Stimulated activated CD4-positive, alpha-beta T cell treated with anti-CD3 and anti-CD28 coated beads, Interleukin-2, amount 100 ng/mL, for 48 hours (primary cell): ENCODE results near the gene CD3G.
A peak's percentile ranks its signal among the peaks of the same experiment; 100 is the strongest.
"Not testable (repeated sequence)": the region's sequence is repeated elsewhere in the genome, so short reads cannot be mapped to it uniquely, and the experiment has no call there.

Experiments used
- DNase-seq, 2 donors: peaks; one replicate each; pipeline ENCODE4 v3.0.0-alpha.2; 2020

The CD3G gene

DNA sequence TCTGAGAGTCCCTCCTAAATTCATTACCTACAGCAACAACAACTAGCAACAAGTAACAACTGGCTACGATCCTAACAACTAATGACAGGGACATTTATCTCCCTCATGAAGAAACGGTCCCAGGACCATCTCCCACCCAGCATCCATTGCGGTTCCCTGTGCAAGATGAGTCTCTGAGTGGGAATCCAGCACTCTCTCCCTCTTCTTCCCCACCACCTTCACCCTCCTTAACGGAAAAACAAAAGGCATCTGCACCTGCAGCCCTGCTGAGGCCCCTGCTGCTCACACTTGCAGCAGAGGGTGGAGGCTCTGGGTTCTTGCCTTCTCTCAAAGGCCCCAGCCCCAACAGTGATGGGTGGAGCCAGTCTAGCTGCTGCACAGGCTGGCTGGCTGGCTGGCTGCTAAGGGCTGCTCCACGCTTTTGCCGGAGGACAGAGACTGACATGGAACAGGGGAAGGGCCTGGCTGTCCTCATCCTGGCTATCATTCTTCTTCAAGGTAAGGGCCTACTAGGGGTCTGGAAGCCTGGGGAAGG is at the start of gene CD3G:
CD3G (plus strand) TSS at position 364 of the 535 bp plus-strand sequence; CDS start at position 444, 80 bp downstream.
- peak; percentile 57 to 62 for DNase-seq

GRCh38 chr11:118295199-118295598 is 48.9 kb upstream of the CD3G start:
- DNase-seq, result no peak

- no peak for DNase-seq
Observed at GRCh38 chr11:118295815-118296454, 48.2 kb upstream of the CD3G start.

DNA sequence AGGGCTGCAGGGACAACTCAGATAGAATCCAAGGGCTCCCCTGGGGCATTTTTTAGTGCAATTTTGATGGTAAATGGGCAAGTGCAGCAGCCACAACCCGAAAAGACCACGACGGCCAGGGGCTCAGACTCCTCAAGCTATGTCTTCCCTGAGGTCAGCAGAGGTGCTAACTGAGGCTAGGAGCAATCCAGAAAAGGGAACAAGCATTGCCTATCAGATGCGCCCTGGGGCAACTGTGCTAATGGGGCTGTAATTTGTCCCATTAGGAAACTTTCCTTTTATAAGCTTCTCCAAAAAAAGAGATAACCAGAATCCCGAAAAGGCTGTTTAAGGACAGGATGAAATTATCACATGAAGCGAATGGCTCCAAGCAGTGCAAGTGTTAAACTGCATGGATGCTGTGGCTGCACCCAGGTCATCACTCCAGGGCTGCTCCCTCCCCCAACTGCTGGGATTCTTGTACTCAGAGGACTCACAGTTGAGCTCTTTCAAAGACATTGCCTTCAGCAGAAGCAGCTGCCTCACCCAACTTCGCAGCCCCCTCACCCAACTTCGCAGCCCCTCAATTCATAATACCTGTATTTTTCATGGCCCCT is 42.4 kb upstream of the CD3G start:
- DNase-seq, result no peak

- no peak for DNase-seq
Observed at GRCh38 chr11:118304227-118304567, 39.9 kb upstream of the CD3G start.

GRCh38 chr11:118304568-118305248 is 39.4 kb upstream of the CD3G start, which contains the start of gene CD3E:
CD3E (plus strand) TSS chr11:118304730; CDS start chr11:118304953, 223 bp downstream.
- peak; percentile 53 to 56 for DNase-seq

DNA sequence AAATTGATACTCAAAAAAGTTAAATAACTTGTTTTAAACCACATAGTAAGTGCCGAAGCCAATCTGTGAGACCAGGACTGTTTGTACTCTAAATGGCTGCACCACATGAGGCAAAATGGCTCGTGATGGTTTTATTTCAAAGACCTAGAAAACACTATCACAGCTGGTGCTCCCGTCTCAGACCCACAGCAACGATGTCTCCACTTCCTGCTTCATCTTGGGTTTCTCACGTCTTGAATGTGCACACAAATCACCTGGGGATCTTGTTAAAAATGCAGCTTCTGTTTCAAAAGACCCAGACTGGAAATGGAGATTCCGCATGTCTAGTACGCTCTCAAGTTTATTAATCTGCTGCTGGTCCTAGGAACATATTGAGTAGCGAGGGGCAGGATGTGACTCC is 38.4 kb upstream of the CD3G start:
- no peak for DNase-seq

DNA sequence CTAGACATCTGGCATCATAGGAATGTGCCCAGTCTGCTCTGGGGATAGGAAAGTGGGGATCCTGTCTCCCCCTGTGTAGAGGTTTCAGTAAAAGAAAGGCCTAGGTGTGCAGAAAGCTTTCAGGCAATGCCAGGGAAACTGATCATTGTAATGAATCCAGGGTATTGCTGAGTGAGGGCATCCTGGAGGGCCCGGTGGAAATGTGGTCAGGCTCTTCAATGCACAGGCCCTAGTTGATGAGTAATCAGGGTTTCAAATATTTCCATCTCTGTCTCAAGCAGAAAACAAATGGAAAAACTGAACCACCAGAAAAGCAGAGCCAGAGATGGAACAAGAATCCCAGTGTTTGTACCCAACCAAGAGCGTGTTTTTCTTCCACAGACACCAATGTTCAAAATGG is 37.6 kb upstream of the CD3G start:
- DNase-seq, result peak in 1 of 2 donors; percentile 30

- not testable (repeated sequence) for DNase-seq
Observed at GRCh38 chr11:118308995-118309528, 35.1 kb upstream of the CD3G start.

DNA sequence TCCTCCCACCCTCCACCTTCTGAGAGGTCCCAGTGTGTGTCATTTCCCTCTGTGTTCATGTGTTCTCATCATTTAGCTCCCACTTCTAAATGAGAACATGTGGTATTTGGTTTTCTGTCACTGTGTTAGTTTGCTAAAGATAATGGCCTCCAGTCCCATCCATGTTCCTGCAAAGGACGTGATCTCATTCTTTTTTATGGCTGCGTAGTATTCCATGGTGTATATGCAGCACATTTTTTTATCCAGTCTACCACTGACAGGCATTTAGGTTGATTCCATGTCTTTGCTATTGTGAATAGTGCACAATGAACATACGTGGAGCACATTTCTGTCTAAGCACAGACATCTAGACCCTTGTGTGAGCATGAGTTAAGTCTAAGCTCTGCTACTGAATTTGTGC is 33.9 kb upstream of the CD3G start:
- no peak for DNase-seq

DNA sequence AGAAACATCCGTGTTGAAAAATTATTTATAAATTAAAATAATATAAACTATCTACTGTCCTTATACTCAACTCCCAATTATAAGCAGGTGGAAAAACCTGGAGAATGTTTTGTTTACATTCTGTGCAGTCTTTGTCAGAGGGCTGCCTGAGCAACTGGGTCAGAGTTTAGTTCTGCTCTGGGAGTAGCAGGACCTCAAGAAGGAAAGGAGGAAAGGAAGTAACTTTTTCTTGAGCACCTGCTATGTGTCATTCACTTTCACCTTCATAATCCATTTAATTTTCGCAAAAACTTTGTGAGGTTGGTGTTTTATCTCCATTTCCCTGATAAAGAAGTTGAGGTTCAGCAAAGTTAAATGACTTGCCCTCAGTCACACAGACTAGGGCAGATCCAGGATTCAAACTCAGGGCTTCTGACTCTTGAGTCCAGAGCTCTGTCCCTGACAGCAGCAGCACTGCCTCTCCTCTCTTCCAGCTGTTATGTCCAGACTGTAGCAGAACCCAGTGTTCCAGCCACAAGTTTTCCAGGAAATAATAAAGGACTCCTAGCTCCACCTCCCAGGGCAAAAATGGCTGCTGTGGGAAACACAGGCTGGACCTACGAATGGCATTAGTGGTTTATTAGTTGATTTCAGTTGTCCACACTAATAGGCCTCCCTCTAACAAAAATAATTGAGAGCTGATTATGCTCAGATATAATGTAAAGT is 33.2 kb upstream of the CD3G start:
- no peak for DNase-seq

DNA sequence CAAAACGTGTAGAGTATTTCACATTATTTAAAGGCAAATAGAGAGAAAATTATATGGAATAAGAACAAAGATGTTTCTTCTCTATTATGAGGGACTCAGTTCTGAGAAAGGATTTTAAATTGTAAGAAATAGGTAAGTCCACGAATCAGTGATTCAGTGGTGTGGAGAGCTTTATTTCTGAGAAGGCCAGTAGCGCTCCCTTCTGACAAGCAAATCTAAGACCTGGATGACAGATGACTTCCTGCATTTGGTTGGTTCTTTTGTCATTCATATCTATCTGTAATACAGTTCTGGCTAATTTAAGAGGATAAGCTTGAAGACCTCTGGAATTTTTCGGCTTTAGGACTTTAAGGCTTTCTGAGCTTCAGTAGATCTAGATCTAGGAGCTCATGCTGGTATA is 32.6 kb upstream of the CD3G start:
- DNase-seq, result no peak

GRCh38 chr11:118312328-118312727 is 31.8 kb upstream of the CD3G start:
- DNase-seq, result no peak

DNA sequence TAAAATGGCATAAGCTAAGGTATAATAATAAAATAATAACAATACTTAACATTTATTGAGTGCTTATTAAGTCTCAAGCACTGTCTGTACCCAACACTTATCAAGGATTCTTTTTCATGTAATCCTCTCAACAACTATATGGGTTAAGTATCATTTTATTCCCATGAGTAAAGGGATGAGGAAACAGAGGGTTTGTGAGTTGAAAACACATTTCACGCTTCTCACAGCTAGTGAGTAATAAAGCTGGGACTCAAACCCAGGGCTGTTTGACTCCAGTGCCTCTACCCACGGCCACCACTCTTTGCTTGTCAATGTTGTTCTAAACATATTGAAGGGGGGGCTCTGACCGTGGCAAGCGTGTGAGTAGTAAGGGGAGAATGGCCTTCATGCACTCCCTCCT is 30.9 kb upstream of the CD3G start:
- no peak for DNase-seq

DNA sequence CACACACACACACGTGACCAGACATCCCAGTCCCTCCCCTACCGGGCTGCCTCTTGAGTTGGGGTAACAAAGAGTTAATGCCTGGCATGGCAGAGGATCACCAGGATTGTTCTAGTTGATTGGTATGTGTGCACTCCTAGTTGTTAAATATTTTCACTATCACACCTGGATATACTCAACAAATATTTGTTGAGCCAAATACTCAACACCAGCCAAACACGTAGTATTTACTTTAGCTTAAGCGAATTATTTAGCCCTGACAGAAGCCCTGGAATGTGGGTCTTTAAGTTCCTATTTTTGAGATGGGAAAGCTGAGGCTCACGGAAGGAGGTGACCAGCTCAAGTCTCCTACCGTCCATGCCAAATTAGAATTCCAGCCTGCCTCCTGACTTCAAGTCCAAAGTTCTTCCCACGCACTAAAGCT is 29.1 kb upstream of the CD3G start:
- no peak for DNase-seq

DNA sequence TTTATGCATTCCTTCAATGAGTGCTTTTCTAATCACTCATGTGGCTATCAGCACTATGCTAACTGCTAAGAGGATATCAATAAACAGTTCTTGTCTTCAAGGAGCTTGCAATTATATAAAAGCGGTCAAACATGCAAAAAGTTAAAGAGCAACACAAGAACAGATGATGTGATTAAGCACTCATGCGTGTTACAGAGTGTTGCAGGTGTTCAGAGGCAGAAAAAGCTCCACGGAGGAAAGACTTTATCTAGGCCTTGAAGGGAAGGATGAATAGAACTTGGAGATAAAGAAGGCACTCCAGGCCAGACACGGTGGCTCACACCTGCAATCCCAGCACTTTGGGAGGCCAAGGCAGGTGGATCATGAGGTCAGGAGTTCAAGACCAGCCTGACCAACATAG is 26.0 kb upstream of the CD3G start:
- no peak for DNase-seq

GRCh38 chr11:118318581-118319336 is 25.4 kb upstream of the CD3G start:
- no peak for DNase-seq

DNA sequence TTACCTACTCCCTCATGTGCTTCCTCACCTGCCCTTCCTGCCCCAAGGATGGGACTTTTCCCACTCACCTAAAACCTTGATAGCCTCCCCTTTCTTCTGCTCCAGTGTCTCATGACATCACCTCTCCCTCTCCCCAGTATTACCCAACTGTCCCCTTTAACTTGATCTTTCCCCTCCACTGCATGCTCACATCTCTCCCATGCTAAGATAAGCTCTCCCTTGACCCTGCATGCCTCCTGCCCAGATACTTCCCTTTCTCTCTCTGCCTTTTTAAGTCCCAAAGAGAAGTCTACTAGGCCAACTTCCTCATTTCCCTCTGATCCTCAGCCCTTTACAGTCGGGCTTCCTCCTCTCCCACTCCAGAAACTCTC is 24.8 kb upstream of the CD3G start:
- DNase-seq, result no peak

DNA sequence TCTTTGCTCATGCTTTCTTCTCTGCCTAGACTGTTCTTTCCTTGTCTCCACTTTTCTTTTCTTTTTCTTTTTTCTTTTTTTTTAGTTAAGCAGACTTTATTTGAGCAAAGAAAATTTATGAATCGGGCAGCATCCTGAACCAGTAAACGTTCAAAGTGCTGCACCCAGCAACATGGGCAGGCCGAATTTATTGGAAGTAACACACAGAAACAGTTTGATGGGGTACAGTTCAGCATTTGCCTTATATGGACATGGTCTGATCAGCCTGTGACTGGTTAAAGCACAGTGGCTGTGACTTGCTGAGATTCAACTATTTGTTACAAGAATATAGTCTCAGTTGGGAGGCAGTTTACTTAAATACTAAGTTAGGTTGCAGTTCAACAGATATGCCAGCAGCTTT is 23.6 kb upstream of the CD3G start:
- DNase-seq, result no peak

DNA sequence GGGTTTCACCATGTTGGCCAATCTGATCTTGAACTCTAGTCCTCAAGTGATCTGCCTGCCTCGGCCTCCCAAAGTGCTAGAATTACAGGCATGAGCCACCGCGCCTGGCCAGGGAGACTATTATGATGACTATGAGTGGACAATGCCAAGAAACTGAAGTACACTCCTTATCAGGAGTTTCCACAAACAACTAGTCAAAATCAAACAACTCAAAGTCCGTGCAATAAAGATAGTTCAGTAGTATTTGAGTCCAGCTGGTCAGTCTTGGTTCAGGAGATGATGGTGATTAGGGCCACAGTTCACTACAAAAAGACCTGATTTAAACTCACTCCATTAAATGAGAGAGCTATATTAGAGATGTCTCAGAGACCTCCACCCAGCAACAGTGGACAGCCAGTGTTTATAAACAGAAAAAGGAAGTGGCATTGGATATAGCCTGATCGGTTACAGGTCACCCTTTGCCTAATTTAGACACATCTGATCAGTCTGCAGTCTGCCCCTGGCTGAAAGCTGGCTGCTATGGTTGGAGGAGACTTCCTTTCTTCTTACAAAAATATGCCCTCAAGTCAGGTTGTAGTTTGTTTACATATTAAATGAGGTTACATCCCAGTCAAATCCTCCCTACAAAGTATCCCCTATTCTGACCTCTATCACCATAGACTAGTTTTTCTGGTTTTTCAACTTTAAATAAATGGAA is 22.6 kb upstream of the CD3G start:
- DNase-seq, result no peak

DNA sequence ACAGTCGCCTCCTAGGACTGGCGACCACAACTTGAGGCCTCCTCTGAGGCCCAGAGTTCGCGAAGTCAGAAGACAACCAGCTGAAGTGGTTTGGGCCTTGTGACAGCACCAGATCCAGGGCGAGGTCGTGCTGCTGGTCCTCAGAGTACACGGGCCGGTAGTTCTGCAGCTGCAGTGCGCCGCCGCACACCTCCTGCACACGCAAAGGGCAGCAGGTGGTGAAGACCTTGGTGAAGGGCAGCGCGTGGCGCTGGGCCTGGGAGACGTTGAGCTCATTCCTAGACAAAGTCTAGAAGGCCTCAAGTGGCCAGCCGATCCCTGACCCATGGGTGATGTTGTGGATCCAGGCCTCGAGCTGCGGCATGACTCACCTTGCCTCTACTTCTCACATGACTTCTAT is 21.4 kb upstream of the CD3G start:
- DNase-seq, result no peak

GRCh38 chr11:118325283-118325682 is 18.9 kb upstream of the CD3G start:
- DNase-seq, result no peak
